ENCODE results near the gene EED.

Gene EED

DNA sequence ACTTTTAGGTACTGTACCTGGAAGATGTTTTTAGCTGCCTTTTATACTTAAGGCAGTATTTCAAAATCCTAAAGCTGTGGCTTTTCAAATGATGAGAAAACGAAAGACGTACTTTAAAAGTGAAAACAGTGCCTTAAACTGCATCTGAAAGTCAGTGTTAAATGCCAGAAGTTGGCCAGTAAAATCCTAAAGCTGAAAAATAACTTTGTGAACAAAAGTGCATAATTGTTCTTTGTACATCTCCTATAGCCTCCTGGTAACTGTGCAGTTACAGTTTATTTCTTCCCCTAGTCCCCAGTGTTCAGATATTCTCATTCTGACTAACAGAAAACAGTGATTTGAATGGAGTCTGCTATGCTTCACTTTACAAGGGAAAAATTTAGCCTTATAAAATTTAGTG, 6.8 kb downstream of the EED start:
- H3K4me3 Mint-ChIP-seq: peak overlapping the region; percentile 14
- H3K36me3 Mint-ChIP-seq: peaks cover 24% of the 10 kb centered on the region
- H3K9me3 Mint-ChIP-seq: no peaks in the 10 kb centered on the region
- peaks cover 54% of the 10 kb centered on the region for H3K4me1 Mint-ChIP-seq
- H3K27ac Mint-ChIP-seq: no peak overlapping the region
- H3K27me3 Mint-ChIP-seq: no peaks in the 10 kb centered on the region
- ATAC-seq: no peak

DNA sequence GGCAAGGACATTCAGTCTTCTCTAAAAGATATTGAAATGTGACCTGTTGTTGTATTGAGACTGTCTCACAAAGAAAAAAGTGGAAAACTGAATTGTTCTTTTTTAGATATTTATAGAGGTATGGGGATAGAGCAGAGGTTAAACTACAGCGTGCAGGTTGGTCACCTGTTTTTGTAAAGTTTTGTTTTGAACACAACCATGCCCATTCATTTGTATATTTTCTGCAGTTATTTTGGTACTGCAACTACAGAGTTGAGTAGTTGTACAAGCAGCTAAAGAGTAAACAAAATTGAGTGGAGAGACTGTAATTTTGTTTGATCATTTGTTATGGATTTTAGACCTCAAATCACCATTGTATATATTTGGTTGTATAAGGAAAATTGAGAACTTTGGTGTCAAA, 11.3 kb downstream of the EED start:
- H3K4me3 Mint-ChIP-seq: no peak overlapping the region
- no peaks in the 10 kb centered on the region for H3K27me3 Mint-ChIP-seq
- peak overlapping the region; percentile 22 for H3K27ac Mint-ChIP-seq
- ATAC-seq: no peak
- H3K9me3 Mint-ChIP-seq: no peaks in the 10 kb centered on the region
- H3K4me1 Mint-ChIP-seq: peaks cover 22% of the 10 kb centered on the region
- H3K36me3 Mint-ChIP-seq: peaks cover 26% of the 10 kb centered on the region

DNA sequence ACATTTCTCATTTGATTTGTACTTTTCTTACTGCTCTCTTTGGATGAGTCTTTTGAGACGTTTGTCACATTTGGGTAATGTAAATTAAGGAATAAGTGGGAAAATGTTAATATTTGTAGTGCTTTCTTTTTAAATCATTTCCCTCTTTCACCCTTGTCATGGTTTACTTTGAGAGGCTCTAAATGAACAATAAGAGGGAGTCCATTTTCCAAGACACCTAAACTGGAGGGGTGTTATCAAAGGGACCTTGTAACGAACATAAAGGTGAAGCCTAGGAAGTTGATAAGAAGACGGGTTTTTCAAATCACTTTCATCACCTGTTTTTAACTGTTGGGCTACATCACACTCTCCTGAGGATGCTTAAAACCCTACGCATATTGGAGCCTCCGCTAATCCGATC, 12.1 kb downstream of the EED start:
- peaks cover 26% of the 10 kb centered on the region for H3K36me3 Mint-ChIP-seq
- no peaks in the 10 kb centered on the region for H3K27me3 Mint-ChIP-seq
- ATAC-seq: no peak
- peak overlapping the region; percentile 59 for H3K27ac Mint-ChIP-seq
- H3K9me3 Mint-ChIP-seq: no peaks in the 10 kb centered on the region
- peaks cover 17% of the 10 kb centered on the region for H3K4me1 Mint-ChIP-seq
- H3K4me3 Mint-ChIP-seq: no peak overlapping the region

DNA sequence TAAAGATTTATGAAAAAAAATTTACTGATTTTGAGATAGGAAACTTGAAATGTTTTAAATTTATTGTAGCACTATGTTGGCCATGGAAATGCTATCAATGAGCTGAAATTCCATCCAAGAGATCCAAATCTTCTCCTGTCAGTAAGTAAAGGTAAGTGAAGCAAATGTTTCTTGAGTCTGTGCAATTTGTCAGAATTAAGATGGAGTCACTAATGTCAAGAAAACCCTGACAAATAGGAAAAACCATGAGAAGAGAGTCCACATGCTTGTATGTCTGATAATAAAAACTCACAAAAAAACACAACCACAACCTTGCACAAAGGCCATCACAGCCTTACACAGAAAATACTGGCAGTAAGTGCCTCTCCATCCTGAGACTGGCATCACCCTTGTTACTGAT, 12.9 kb downstream of the EED start:
- no peaks in the 10 kb centered on the region for H3K9me3 Mint-ChIP-seq
- peak overlapping the region; percentile 59 for H3K27ac Mint-ChIP-seq
- no peak for ATAC-seq
- H3K4me3 Mint-ChIP-seq: no peak overlapping the region
- H3K4me1 Mint-ChIP-seq: peaks cover 10% of the 10 kb centered on the region
- H3K27me3 Mint-ChIP-seq: no peaks in the 10 kb centered on the region
- H3K36me3 Mint-ChIP-seq: peaks cover 23% of the 10 kb centered on the region

DNA sequence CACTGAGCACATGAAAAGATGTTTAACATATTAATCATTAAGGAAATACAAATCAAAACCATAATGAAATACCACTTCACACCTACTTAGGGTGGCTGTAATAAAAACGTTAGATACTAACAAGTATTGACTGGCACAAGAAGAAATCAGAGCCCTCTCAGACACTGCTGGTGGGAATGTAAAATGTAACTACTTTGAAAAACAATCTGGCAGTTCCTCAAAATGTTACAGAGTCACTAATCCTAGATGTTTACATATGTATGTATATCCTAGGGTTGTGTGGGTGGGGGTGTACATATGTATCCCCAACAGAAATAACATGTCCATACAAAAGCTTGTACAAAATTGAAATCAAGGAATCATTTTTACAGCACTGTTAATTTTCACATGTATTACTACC, 15.2 kb downstream of the EED start:
- ATAC-seq: no peak
- H3K27me3 Mint-ChIP-seq: no peaks in the 10 kb centered on the region
- no peak overlapping the region for H3K27ac Mint-ChIP-seq
- no peak overlapping the region for H3K4me3 Mint-ChIP-seq
- peaks cover 5% of the 10 kb centered on the region for H3K4me1 Mint-ChIP-seq
- H3K9me3 Mint-ChIP-seq: no peaks in the 10 kb centered on the region
- H3K36me3 Mint-ChIP-seq: peaks cover 32% of the 10 kb centered on the region

DNA sequence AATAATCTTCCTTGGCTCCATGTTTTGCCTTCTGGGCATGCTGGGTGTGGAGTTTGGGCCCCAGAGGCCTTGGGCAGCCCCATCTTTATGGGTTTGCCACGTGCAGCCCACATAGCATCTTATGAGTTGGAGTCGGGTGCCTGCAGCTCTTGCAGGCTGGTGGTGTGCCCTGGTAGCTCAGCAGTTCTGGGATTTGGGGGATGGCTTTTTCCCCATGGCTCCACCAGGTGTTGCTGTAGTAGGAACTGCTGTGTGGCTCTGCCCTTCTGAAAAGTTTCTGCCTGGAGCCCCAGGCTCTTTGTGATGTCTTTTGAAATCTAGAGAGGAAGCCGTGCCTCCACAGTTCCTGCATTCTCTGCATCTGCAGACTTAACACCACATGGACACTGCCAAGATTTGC, 16.8 kb downstream of the EED start:
- Mint-ChIP-seq H3K27me3 (no peaks in the 10 kb centered on the region), H3K9me3 (no peaks in the 10 kb centered on the region), H3K27ac (no peak overlapping the region), H3K4me3 (no peak overlapping the region), H3K36me3 (peaks cover 37% of the 10 kb centered on the region), H3K4me1 (no peaks in the 10 kb centered on the region)
- no peak for ATAC-seq

DNA sequence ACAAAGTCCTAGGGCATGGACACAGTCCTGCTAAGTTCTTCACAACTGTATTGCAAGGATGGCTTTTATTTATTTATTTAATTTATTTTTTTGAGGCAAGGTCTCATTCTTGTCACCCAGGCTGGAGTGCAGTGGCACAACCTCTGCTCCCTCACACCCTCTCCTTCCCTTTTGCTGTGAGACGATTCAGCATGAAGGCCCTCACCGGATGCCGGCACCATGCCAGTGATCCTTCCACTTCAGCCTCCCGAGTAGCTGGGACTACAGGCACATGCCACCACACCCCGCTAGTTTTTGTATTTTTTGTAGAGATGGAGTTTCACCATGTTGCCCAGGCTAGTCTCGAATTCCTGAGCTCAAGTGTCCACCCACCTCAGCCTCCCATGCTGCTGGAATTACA, 17.8 kb downstream of the EED start:
- no peaks in the 10 kb centered on the region for H3K27me3 Mint-ChIP-seq
- no peak overlapping the region for H3K4me3 Mint-ChIP-seq
- H3K36me3 Mint-ChIP-seq: peaks cover 29% of the 10 kb centered on the region
- no peaks in the 10 kb centered on the region for H3K9me3 Mint-ChIP-seq
- peak overlapping the region; percentile 0 for H3K27ac Mint-ChIP-seq
- no peak for ATAC-seq
- H3K4me1 Mint-ChIP-seq: no peaks in the 10 kb centered on the region

DNA sequence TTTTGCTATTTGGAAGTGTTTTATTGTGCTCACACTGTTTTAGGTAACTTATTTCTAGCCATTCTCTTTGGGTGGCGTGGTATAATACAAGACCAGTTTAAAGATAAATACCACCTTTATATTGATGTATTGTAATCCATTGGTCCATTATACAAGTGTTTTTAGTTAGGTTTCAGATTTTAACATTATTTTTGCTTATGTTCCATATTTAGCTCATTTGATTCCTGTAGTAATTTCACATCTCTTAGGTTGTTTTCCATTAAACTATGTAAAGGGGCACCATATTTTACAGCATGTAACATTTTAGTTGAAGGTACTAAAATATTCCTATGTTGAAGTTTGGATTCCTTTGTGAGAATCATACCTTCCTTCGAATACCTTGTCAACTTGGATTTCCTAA, 20.1 kb downstream of the EED start:
- no peak overlapping the region for H3K4me3 Mint-ChIP-seq
- H3K36me3 Mint-ChIP-seq: peaks cover 42% of the 10 kb centered on the region
- no peaks in the 10 kb centered on the region for H3K4me1 Mint-ChIP-seq
- H3K27ac Mint-ChIP-seq: no peak overlapping the region
- no peaks in the 10 kb centered on the region for H3K27me3 Mint-ChIP-seq
- no peaks in the 10 kb centered on the region for H3K9me3 Mint-ChIP-seq
- ATAC-seq: no peak

DNA sequence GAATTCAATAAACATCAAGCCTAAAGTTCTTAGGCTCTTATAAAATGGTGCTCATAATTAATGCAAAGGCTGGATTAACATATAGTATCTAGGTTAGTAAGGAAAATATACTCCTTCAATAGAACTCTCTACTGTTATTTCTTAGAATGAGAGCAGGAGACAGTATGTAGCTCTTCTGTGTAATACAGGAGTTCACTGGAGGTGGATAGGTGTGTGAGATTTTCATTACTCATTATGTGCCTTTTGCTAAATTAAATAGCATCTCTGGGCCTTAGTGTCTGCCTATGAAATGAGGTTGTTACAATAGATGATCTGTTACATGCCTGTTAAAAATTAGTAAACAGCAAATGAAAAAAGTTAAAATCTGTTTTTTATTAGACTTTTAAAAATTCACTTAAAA, 20.6 kb downstream of the EED start:
- H3K27me3 Mint-ChIP-seq: no peaks in the 10 kb centered on the region
- ATAC-seq: no peak
- peaks cover 4% of the 10 kb centered on the region for H3K4me1 Mint-ChIP-seq
- H3K4me3 Mint-ChIP-seq: no peak overlapping the region
- no peak overlapping the region for H3K27ac Mint-ChIP-seq
- peaks cover 47% of the 10 kb centered on the region for H3K36me3 Mint-ChIP-seq
- no peaks in the 10 kb centered on the region for H3K9me3 Mint-ChIP-seq

DNA sequence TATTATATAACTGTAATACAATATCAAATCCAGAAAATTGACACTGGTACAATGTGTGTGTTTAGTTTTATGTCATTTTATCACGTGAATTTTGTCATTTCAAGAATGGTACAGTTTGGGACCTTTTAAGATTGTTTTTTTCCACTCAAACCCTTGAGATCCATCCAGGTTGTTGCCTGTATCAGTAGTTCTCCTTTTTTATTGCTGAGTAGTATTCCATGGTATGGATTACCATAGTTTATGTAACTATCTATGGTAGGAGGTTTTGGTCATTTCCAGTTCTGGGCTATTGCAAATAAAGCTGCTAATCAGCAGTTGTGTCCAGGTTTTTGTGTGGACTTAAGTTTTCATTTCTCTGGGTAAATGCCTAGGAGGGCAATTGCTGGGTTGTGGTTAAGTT, 25.1 kb downstream of the EED start:
- H3K4me3 Mint-ChIP-seq: no peak overlapping the region
- no peaks in the 10 kb centered on the region for H3K9me3 Mint-ChIP-seq
- ATAC-seq: no peak
- no peaks in the 10 kb centered on the region for H3K27me3 Mint-ChIP-seq
- H3K36me3 Mint-ChIP-seq: peaks cover 75% of the 10 kb centered on the region
- H3K27ac Mint-ChIP-seq: no peak overlapping the region
- H3K4me1 Mint-ChIP-seq: peaks cover 27% of the 10 kb centered on the region

DNA sequence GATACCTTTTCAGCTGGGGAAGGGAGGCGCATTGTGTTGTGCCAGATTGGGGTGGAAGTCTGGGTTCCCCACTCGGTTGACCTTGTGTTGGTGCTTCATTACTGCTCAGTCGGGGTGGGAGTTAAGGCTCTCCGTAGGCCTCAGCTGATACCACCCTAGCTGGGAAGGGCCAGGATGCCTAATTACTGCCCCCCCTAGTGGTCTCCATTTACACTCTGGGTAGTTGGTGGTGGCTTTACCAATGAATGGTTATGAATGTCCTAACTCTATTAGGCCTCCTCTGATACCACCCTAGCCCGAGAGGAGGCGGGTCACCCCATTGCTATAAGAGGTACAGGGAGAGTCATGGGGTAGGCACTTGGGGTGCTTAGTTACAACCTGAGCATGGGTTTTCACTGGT, 29.9 kb downstream of the EED start:
- Mint-ChIP-seq H3K9me3 (peaks cover 4% of the 10 kb centered on the region), H3K36me3 (peaks cover 85% of the 10 kb centered on the region), H3K4me3 (no peak overlapping the region), H3K27me3 (no peaks in the 10 kb centered on the region), H3K4me1 (peaks cover 44% of the 10 kb centered on the region), H3K27ac (peak overlapping the region; percentile 22)
- no peak for ATAC-seq

DNA sequence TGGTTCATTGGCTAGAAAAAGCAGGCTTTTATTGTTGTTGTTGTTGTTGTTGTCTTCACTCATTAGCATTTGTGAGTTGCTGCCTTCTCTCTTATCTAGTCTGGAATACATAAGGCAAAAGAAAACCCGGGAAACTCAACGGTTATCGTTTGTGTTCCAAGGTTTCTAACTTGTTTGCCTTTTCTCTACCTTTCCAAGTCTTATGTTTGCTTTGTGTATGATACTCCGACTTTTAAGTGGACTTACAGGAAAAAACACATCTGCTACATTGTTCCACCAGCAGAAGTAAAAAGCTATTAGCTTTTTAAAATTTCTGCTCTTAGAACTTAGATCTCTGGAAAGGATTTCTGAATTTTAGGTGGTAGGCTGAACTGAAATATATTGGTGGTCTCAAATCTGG, 30.4 kb downstream of the EED start:
- Mint-ChIP-seq H3K9me3 (peaks cover 4% of the 10 kb centered on the region), H3K4me1 (peaks cover 42% of the 10 kb centered on the region), H3K4me3 (no peak overlapping the region), H3K36me3 (peaks cover 85% of the 10 kb centered on the region), H3K27me3 (no peaks in the 10 kb centered on the region), H3K27ac (peak overlapping the region; percentile 22)
- no peak for ATAC-seq

DNA sequence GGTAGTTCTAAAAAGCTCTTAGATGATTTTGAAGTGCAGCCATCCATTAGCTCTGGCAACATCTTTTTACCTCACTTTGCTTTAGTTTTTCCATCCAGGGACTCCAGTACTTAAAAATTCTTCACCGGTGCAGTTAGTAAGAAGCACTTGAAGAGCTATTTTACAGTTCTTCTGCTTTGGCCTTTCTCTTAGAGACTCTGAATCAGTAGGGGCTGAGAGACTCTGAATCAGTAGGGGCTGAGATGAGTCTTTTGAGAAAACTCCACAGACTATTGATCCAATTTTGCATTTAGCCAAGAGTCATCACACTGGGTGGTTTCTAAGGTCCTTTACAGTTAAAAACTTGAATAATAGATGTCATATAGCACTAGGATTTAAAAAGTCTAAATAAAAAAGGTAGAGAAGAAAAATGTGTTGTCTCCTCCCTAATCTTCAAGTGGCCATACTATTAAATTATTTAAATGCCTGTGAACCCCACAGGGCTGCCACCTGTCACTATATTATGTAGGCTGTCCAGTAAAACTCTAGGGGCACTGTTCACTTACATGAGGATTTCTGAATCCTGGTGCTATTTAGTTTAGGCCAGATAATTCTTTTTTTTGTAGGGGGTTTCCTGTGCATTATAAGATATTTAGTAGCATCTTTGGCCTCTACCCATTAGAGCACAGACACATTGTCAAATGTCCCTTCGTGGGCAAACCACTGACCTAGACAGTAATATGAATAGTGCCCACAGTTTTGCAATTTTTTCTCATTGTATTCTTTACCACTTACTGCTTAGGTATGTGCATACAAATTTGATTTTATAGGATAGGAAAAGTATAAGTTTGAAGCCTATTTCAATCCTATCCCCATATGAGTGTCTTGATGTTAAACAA, 31.2 kb downstream of the EED start:
- Mint-ChIP-seq H3K4me1 (peaks cover 35% of the 10 kb centered on the region), H3K27me3 (no peaks in the 10 kb centered on the region), H3K9me3 (peaks cover 4% of the 10 kb centered on the region), H3K27ac (peak overlapping the region; percentile 74), H3K4me3 (no peak overlapping the region), H3K36me3 (peaks cover 85% of the 10 kb centered on the region)
- no peak for ATAC-seq

DNA sequence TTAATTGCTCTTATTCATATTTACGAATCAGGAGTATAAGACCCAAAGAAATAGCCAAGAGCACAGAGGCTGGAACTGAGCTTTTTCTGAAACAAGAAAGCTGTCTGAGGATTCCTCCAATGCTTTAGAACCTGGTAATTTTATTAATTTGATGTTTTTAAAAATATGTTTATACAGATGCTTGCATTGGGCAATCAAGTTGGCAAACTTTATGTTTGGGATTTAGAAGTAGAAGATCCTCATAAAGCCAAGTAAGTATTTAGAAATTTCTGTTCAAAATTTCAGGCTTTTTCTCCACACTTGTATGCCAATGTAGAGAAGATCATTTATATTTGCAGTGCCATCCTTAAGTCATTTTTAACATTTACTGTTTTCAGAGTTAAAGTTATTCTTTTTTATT, 33.2 kb downstream of the EED start:
- no peaks in the 10 kb centered on the region for H3K27me3 Mint-ChIP-seq
- no peak overlapping the region for H3K4me3 Mint-ChIP-seq
- H3K27ac Mint-ChIP-seq: no peak overlapping the region
- ATAC-seq: no peak
- peaks cover 4% of the 10 kb centered on the region for H3K9me3 Mint-ChIP-seq
- peaks cover 76% of the 10 kb centered on the region for H3K36me3 Mint-ChIP-seq
- peaks cover 34% of the 10 kb centered on the region for H3K4me1 Mint-ChIP-seq

DNA sequence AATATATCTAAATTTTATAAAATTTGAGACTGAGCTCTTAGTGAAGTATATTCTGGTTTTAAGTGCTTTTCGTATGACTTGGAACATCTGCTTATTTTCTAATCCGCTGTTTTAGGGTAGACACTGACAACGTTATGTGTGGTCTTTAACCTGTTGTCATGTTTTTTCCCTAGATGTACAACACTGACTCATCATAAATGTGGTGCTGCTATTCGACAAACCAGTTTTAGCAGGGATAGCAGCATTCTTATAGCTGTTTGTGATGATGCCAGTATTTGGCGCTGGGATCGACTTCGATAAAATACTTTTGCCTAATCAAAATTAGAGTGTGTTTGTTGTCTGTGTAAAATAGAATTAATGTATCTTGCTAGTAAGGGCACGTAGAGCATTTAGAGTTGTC, 33.7 kb downstream of the EED start:
- Mint-ChIP-seq H3K27me3 (no peaks in the 10 kb centered on the region), H3K4me3 (no peak overlapping the region), H3K36me3 (peaks cover 72% of the 10 kb centered on the region), H3K4me1 (peaks cover 34% of the 10 kb centered on the region), H3K27ac (no peak overlapping the region), H3K9me3 (peaks cover 4% of the 10 kb centered on the region)
- no peak for ATAC-seq

DNA sequence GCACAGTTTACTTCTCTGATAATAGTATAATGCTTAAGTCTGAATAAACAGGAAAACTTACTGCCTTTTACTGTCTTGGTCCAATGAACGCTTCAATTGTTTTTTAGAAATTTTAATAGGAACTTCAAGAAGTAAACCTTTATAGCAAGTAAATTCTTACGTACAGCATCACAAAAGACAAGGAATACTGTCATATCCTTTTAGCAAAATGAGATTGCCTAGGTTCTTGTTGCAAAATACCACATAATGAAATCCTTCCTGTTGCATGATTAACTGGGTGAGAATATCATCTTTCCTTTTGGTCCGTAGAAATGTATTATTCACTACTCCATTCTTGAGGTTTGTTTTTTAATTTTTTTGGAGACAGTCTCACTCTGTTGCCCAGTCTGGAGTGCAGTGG, 35.2 kb downstream of the EED start:
- H3K4me1 Mint-ChIP-seq: peaks cover 34% of the 10 kb centered on the region
- H3K36me3 Mint-ChIP-seq: peaks cover 69% of the 10 kb centered on the region
- H3K9me3 Mint-ChIP-seq: peaks cover 4% of the 10 kb centered on the region
- H3K4me3 Mint-ChIP-seq: no peak overlapping the region
- H3K27me3 Mint-ChIP-seq: no peaks in the 10 kb centered on the region
- no peak overlapping the region for H3K27ac Mint-ChIP-seq
- no peak for ATAC-seq

All from stimulated activated memory B cell treated with anti-CD40 and anti-IgM and Interleukin-4, amounts not matched to agents 10 μg/mL and 1 μg/mL and 100 μg/mL, for 72 hours (primary cell).